IPS-NIHi7 (cell line): ENCODE data around the gene SPOCK1.

Experiments
- DNase-seq: peaks from one replicate; pipeline ENCODE4 v3.0.0; 2012; ENCODE audit warnings: mixed read lengths; ENCODE audit errors: extremely low spot score

The SPOCK1 gene

DNA sequence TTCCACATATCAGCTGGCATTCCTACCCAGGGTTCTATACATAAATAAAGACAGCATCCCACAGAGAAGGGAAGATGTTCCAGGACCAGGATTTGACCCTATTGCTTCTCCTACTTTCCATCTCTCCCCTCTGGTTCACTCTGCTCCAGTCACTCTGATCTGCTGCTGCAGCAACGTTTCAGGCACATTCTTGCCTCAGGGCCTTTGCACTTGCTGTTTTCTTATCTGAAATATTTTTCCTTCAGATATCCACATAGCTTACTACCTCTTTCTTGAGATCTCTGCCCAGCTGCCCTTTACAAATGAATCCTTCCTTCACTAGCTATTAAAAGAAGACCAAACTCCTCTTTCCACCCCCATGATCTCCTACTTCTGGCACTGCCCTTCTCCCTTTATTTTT lies 204.5 kb downstream of the SPOCK1 start:
- no peak for DNase-seq

DNA sequence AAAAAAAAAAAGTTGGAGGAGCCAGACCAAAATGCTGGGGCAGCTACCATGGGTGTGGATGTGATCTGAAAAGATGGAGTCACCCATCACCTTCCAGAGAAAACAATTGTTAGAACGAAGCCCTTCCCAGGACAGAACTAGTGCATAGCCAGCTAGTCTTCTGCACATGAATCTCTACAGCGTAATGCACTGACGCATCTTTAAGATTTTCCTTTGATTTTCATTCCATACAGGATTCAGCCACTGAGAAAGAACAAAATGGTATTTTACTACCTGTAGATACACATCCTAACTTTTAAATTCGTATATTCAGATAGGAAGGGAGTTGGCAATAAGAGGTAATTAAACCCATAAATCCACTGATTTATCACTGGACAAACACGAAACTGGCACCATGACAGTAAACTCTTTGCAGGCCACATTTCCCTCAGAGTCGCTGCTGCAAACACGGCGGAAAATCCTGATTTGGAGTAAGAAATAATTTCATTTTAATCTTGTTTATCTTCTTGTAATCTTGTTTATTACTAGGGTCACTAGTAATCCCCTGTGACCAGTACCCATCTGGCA lies 206.6 kb downstream of the SPOCK1 start:
- DNase-seq: no peak

DNA sequence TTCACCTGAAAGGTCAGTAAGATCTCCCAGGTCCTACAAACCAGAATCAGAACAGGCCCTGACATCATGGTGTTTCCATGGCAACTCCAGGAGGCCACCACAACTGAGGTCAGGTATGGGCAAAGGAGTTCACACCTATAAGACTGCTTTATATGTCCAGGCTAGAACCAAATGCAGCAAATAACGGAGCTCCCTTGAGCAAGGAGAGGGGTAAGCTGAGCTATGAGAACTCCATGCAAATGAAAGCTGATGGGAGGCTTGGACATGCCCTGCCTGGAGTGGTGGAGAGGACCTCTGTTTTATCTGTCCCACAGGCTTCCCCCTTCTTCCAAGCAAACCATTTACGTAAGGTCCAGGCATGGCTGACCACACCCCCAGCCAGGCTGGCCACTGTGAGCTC lies 207.7 kb downstream of the SPOCK1 start:
- no peak for DNase-seq

DNA sequence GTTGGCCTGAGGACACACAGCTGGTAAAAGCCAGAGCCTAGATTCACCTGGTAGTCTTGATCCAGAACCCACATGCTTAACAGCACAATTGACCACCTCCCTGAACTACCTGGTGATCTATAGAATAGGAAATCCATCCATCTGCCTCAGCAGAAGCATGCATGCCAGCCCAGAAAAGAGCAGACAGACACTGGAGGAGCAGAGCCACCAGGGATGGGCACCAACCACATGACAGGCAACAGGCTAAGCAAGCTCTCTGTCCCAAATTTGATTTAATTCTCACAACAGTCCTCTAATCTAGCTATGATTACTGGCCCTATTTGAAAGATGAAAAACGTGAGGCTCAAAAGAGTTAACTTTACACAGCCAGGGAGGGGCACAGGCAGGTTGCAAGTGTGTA lies 208.1 kb downstream of the SPOCK1 start:
- no peak for DNase-seq

DNA sequence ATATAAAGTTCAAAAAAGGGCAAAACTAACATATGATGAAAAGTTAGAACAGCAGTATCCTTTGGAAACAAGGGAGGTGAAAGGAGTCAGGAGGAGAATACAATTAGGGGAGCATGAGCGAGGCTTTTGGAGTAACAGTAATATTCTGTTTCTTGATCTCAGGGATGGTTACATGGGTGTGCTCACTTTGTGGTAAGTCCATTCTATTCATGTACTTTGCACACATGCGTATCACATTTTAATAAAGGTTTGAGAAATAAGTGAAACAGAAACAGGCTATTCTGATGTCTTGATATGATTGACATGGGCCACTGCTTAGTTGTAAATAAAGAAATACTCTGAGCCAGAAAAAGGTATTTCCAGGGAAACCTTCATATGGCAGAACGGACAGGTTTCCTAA lies 208.8 kb downstream of the SPOCK1 start:
- DNase-seq: no peak

DNA sequence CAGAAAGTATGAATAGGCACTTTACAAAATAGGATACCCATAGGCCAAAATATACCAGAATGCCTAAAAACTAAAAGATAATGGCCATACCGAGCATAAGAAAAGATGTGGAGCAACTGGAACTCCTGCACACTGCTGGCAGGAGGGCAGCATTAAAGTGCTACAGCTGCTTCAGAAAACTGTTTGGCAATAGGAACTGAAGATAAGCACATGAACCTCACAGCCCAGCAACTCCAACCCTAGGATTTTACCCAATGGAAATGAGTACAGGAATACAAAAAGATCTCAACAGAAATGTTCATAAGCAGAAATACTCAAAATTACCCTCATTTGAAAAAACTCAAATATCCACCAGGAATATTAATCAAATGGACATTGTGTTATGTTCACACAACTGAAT lies 209.3 kb downstream of the SPOCK1 start:
- no peak for DNase-seq

DNA sequence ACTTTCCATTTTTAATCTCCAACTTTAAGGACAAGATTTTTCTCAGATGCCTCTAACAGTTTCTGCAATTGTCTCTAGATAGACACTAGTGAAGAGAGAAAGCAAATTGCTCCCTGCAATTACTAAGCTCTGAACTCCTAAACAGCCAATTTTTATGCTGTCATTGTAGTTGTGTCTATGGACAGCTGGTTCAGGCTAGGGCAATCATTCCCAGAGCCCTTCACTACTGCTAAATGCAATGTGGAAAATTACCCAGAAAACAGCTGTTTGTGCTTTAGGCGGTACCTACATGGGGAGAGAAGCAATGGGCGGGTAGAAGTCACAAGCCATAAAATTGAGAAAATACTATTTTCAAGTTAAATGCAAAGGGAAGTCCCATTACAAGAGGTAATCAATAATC lies 211.6 kb downstream of the SPOCK1 start:
- DNase-seq: no peak

DNA sequence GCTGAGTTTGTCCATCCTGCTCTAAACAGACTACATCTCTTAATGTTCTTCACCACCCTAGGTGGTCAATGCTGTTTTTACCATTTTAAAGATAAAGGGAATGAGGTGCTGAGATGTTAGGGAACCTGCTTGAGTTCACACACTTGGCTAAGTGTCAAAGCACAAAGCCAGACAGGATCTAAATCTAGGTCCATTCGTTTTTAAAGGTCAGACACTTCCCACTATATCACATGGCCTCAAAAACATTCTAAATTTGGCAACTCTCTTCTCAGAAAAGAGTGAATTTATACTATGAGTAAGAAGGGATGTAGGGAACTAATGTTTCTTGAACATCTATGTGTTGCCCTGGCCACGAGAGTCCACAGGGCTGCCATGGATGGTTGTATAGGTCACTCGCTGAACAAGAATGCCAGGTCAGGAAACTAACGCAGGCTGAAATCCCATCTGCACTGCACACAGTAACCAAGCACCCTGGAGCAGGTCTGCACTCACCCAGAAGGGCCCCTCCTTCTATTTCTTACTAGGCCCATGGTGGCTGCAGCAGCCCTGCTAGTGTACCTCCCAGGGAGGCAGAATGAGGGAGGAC lies 213.0 kb downstream of the SPOCK1 start:
- no peak for DNase-seq

DNA sequence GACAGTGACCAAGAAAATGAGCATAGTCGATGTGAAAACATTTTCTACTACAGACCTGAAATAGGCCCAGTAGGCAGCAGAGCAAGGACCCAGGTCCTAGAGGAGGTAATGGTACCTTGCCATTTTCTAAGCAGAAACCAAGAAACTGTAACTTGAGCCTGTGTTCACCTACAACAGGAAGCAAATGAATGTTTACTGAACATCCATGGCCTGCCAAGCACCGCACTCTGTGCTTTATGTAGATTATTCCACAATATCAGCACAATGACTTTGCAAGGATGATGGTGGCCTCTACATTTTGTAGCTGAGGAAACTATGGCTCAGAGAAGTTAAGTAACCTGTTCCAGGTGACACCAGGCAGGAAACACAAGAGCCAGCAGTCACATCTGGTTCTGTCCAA lies 215.3 kb downstream of the SPOCK1 start:
- no peak for DNase-seq

DNA sequence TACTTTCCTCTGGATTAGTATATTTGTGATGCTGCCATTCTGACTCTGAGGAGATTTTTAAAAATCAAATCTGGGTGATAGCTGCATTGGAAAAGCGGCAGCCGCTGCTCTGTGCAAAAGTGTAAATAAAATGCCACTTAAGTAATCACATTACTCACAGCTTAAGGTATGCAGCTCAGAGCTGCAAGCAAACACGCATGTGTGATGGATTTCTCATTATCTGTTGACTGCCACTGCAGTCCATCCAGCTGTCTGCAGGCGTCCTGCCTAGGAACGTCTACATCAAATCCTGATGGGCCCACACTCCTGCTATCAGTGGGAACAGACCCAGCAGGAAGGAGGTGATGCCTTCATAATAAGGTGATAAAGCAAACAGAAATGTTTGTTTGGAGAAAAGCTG lies 216.9 kb downstream of the SPOCK1 start:
- DNase-seq: peak; percentile 34

DNA sequence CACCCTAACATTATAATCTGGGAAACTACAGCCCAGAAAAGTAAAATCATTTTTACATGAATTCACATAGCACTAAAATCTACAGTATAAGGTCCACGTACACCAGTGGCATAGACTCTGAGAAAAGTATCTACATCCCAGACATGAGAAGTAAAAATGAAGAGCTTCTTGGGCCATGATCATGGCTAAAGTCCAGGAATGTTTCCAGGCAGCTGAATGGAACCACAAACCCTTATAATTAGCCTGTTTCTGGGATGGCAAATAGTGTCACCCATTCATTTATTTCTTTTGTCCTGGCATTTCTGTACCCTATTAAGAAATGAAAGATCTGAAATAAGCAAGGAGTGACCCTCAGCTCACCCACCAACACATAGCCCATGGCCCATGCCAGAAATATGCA lies 217.9 kb downstream of the SPOCK1 start:
- DNase-seq: no peak

DNA sequence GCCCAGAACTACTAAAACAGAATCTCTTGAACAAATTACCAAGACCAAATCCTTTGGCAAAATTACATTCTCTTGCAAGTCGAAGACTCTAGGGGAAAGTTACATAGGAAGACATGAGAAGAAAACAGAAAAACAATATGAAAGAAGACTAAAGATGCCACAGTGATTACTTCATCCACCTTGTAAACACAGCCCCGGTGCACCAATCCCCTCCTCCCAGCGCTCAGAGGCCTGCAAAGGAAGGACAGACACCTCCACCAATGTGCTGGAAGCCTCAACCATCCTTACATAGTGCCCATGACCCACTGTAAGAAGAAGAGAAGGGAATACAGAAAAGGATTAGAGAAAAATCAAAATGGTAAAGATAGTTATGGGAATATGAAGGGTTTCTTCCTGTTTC lies 218.5 kb downstream of the SPOCK1 start:
- peak; percentile 56 for DNase-seq

DNA sequence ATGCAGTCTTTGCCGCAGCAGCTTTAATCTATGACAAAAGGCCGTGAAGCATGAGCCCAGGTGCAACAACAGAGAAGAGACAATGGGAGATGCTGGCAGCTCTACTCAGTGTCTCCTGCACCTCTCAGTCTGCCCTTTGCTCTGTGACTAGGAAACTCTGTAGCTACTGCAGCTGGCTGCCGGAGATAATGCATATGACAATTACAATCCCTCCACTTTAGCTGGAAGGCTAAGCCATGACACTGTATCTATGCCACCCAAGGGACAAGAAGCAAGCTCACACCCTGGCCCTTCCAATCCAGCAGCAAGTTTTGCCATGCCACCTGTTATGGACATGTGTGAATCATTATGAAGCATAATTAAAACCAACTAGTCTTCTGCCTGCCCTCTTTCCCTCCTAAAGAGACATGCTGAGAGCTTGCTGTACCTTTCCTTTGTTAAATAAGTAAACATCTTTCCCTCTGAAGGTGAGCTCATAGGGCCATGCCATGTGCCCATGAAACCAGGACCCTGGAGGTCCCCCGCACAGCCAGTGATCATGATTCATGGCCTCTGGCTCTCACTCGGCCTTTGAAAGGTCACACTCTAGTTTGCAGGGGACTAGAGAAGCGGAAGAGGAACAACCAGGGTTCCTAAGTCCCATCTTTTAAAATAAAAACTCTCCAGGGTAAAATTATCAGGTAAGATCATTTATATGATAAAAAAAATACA lies 219.4 kb downstream of the SPOCK1 start:
- DNase-seq: no peak

DNA sequence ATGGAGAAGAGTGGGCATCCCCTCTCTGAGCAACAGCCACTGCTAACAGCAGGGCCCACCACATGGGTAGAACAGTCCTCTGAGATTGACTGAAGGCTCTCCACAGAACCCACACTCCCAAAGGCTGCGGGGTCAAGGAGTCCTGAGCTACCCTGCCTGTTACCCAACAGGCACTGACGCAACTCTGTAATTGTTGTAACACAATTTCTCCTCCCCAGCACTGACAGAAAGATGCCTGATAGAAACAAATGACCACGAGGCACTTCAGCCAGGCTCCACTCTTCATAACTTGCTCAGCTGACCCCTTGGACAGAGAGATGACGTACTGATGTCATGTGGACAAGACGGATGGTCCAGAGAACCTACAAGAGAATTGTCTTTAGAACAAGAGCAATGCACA lies 220.7 kb downstream of the SPOCK1 start:
- DNase-seq: no peak

DNA sequence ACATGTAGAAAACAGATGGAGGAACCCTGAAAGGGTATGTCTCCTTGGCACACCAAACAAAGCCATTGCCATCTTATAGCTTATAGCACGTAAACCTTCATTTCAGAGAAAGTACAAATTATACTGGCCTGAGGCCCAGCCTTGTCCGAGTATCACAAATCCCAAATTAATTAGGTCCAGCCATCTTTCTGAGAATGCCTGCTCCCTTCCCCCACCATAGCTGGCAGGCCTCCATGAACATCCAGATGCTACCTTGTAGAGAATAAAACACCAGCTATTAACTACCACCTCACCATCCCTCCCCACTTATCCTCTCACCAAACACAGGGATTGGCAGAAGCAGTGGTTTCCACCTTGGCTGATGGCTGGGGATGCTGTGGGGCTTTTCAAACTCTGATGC lies 224.0 kb downstream of the SPOCK1 start:
- no peak for DNase-seq

DNA sequence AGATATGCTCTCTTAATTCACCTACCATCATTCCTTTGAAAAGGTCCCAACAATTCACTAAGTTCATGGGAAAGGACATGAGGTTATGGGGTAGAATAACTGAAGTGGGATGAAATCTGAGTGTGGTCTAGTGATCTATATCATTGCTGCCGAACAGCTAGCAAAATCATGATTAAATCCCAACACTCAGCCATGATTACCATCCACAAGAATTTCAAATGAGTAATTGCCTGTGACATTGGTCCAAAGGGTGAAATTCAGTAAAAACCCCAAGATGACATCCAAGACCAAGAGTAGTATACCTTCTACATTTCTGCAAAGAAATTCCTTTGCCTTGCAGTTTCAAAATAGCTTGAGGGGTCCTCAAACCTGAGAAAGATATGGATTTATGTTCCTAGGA lies 225.6 kb downstream of the SPOCK1 start:
- no peak for DNase-seq

DNA sequence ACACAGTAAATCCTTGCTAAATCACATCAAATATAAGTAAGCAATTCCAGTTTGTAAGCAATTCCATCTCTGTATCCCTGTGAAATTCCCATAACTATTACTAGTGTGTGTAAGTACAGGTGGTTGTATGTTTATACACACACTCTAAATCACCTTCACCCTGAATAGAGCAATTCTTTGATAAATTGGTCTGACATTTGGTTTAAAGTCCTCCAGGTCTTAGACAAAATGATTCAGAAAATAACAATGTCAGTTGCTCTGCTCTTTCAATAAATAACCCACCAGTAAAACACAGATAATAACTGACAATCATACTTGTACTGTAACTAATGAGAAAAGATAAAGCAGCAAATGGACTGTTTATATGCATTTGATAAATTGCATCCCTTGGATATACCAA lies 226.3 kb downstream of the SPOCK1 start:
- DNase-seq: no peak

DNA sequence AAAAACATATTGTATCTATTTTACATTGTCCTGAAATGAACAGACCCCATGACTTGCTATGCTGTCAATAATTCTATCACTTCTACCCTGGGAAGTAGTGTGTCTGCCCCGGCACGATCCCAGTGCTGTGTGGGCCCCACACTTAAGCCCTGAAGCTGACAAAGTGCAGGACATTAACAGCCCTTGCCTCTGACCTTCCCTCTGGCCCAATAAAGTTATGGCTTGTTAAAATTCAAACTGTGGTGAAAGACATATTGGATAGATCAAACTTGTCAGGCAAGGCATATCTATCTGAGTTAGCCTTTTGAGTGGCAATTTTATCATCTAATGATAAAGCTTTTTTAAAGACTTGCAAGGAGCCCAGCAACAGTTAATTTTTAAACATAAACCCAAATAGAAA lies 229.2 kb downstream of the SPOCK1 start:
- DNase-seq: no peak

DNA sequence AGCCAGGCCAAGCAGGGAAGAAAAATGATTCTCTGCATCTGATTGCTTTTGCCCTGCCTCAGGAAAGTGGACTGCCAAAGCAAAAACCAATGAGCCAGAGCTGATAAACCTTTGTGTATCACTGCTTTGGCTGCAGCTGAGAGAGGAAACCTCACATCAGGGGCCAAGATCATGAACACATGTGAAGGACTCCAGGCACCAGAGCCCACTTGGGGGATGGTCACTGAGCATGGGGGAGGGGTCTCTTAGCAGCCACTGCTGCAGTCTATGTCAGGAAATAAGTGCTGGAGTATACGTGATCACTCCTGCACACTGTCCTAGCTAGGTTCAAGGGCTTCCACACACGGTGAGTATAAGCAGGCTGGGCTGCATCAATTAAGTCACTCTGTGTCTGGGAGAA lies 229.9 kb downstream of the SPOCK1 start:
- no peak for DNase-seq

DNA sequence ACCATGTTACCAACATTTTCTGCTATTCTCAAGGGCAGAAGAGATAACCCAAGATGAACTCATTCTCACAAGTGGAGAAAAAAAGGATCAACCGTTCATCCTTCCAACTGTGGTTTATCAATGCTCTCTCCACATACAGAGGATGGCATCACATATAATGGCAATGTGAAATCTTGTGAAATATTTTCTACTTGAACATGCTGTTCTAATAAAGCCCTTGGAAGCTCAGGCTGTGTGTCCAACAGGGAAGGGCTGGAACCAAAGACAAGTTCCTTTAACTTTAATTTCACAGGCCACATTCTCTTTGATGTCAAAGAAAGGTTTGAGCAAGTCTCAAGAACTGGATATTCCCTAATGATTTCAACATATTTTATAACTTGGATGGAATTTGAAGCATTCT lies 230.5 kb downstream of the SPOCK1 start:
- no peak for DNase-seq

DNA sequence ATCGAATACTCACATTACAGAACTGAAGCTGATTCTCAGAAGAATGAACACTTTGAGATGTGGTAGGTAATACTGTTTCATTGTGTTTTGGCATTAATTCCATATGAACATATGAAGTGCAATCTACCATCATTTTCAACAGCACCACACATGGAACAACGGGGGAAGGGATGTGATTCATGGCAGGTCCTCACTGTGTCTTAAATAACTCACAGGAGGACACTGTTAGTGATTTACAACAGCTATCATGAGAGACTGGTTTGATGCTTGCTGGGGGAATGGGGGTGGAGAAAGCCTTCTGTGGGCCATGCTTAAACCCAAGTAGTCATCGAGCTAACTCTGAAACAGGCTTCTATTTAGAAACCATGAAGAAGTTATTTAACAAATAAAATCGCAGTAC lies 232.9 kb downstream of the SPOCK1 start:
- no peak for DNase-seq

DNA sequence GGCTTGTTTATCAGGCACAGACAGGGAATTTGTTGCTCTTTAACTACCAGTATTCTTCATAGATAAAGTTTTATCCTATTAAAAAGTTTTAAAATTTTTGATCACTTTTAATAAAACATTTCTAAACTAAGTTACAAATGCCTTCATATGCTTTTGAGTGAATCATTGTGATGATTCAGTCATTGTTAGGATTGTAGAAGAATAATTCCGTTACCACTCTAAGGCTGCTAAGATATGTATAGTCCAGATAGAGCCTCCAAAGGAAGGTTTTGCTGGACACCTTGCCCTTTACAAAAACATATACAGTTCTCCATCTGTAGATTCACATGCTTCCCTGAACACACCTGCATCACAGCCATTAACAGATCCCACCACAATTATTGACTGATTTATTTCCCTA lies 233.7 kb downstream of the SPOCK1 start:
- DNase-seq: no peak

DNA sequence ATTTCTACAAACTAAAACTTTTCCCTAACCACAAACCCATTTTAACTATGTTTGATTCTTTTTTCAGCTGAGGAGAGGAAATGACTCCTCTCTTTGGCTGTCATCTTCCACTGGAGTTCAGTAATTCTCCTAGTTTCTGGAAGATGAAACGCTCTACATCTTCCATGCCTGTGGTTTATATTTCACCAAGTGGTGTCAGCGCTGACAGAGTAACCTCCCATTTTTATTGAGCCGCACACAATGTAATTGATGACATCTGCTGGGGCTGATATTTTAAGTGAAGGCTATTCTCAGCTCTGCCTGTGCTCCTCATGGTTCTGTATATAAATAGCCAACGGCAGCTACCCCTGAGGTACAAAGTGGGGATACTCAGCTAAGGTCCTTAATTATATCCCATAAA lies 234.6 kb downstream of the SPOCK1 start:
- DNase-seq: no peak

DNA sequence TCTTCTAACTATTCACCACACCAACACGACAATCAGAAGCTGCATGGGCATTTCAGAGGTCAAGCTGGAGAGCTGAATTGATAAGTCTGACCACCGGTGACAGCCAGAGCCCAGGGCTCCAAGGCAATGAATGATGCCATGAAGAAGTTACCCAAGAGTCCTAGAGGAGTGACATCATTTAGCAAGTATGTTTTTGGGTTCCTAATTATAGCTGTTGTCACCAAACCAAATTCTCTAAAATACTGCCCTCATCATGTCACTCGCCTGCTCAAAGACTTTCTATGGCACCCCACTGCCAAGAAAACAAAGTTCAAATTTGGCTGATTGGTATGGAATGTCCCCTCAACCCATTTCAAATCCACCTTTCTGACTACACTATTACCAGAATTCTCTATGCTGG lies 235.1 kb downstream of the SPOCK1 start:
- DNase-seq: no peak
